HG03558 (cell line): ENCODE results near the gene GP5.

Experiments
- ATAC-seq: cut with Tn5 transposase; IDR thresholded peaks from one replicate; pipeline ENCODE4 v1.9.1; 2021; ENCODE audit warnings: moderate number of reproducible peaks; ENCODE audit not compliant: unreplicated experiment; ENCODE audit errors: extremely low read depth

Gene GP5

DNA sequence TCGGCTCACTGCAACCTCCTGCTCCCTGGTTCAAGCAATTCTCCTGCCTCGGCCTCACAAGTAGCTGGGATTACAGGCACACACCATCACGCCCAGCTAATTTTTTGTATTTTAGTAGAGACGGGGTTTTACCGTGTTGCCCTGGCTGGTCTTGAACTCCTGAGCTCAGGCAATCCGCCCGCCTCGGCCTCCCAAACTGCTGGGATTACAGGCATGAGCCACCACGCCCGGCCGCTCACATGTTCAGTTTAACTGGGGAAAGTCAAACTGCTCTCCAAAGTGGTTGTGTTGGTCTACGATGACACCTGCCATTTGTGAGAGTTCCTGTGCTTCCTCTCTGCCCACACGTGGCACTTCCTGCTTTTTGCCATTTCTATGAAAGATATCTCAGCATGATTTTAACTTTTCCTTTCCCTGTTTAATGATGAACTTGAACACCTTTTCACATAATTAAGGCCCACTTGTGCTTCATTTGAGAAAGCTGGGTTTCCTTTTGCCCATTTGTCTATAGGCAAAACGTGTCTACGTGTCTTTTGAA lies 877 bp upstream of the GP5 start:
- ATAC-seq = no peak

- ATAC-seq = no peak
These were observed 1.2 kb downstream of the GP5 start for GRCh38 chr3:194397757-194398312.

DNA sequence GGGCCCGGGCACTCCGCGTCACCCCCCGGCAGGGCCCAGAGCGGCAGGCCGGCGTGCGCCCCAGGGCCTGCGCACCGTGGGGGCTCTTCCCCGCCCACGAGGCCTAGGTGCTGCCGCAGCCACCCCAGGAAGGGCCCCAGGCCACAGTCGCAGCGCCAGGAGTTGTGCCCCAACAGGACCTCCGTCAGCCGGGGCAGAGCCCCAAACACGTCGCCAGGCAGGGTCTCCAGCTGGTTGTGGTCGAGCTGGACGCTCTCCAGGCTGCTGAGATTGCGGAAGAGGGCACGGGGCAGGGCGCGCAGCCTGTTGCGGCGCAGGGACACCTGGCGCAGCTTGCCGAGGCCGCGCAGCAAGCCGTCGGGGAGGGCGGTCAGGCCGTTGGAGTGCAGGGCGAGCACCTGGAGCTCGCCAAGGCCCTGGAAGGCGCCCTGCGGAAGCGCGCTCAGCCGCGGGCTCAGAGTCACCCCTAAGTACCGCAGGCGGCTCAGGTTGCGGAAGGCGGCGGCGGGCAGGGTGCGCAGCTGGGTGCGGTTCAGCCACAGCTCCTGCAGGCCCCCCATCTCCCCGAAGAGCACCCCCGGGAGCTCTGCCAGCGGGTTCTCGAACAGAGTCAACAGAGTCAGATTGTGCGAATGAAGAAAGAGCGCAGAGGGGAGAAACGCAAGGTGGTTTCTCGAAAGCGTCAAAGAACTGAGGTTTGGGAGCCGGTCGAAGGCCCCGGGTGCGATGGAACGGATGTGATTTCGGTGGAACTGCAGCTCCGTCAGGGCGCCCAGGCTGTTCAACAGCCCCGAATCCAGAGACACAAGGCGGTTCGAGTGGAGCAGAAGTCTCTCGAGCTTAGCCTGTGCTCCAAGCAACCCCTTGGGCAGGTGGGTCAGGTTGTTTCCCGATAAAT lies 2.0 kb downstream of the GP5 start:
- no peak for ATAC-seq

- ATAC-seq = no peak
These were observed 2.6 kb downstream of the GP5 start for GRCh38 chr3:194396539-194396858.

- ATAC-seq = no peak
These were observed 3.1 kb downstream of the GP5 start for GRCh38 chr3:194395778-194396538.

GRCh38 chr3:194395212-194395611 lies 3.9 kb downstream of the GP5 start:
- no peak for ATAC-seq

- ATAC-seq = no peak
These were observed 6.5 kb downstream of the GP5 start for GRCh38 chr3:194392576-194392975.

DNA sequence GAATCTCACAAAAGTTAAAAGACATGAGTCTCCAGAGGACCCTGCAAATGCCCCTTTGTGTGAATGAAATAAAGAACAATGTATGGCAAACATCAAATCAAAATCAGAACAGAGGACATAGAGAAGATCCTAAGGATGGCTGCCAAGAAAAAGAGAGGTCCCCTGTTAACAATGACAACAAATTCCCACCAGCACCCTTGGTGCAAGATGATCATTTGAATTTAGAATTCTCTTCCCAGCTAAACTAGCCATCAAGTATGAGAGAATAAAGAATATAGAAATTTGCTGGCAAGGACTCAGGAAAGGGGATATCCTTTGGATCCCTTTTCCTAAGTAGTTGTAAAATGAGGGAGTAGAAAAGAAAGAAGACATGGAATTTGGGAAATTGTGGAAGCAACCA lies 8.2 kb downstream of the GP5 start:
- ATAC-seq = no peak

- no peak for ATAC-seq
These were observed 9.8 kb downstream of the GP5 start for GRCh38 chr3:194389269-194389668.

DNA sequence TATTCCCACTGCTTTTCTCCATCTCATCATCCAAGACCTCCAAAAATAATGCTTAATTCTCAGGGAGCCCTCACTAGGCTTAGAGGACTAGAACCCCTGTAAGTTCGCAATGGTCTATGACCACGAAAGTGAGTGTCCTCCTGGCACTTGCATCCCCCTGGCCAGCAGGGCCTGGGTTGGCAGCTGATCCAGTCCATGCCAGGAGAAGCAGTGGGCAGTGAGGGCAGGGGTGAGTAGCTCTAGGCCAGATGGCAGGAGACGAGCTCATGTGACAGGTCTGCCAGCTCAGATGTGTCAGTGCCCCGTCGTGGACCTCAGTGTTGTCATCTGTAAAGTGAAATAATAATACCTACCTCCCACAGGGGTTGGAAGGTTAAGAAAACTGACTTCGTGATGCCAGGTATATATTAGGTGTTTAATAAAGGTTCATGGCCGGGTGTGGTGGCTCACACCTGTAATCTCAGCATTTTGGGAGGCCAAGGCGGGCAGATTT lies 11.1 kb downstream of the GP5 start:
- no peak for ATAC-seq

DNA sequence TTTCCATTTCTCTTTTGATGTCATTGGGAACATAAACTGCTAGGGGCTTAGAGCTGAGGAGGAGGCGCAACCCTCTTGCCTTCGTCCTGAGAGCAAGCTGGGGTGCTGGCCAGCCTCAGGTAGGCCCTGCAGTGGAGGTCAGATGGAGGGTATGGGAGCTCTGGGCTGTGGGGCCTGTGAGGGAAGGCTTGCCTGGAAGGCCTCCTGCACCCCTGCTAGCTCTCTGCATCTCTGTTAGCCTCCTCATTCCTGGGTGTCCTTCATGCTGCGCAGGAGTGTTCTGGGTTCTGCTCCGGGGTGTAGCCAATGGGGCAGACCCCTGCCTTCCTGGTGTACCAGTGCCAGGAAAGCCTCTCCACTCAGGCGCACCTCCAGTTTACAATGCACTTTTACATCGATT lies 11.8 kb downstream of the GP5 start:
- ATAC-seq = no peak

- ATAC-seq = no peak
These were observed 12.4 kb downstream of the GP5 start for GRCh38 chr3:194386648-194387047.

- no peak for ATAC-seq
These were observed 13.0 kb downstream of the GP5 start for GRCh38 chr3:194386066-194386465.

GRCh38 chr3:194384569-194385001 lies 14.5 kb downstream of the GP5 start:
- ATAC-seq = no peak

DNA sequence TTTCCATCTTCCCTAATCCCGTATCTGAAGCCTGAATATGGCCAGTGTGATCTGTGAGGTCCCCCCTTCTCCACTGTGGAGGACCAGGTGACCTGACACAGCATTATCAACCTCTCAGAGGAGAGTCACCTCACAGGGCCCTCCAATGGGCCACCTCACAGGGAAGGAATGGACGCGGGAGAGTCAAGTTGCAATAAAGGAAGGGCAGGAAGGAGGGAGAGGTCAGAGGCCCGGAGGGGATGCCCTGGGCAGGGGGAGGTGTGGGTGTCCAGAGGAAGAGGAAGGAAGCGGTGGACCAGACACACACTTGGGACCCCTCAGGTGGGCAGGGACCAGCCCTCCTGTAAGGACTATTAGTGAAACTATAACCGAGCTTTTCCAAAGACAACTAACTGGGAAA lies 14.9 kb downstream of the GP5 start:
- ATAC-seq = no peak

DNA sequence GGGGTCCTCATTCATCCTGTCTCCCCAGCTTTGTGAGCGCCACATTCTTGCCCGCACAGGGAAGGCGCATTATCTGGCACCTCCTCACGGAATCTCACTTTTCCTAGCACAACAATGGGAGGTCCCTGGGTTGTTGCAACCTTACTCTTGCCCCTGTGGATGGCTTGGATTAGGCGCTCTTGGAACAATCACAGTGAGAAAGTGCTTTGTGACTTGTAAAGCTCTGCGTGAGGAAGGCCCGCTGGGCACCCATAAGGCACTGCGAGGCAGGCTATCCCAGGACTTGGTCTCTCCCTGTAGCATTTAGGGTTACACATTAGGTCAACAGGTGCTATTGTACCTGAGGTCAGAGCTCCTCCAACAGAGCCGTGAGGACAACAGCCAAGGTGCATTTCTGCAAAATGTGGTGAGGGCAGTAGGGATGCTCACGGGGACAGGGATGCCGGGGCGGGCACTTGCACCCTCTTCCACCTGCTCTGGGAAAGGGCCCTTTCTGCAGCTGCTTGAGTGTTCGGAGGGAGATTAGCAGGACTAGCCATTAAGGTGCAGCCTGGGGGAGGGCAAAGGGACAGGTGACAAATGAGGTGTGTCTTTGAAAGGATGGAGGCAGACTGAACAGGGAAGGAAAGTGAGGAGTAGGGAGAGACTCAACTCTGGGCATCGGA lies 15.7 kb downstream of the GP5 start:
- ATAC-seq = no peak

- no peak for ATAC-seq
These were observed 16.2 kb downstream of the GP5 start for GRCh38 chr3:194382892-194383223.

GRCh38 chr3:194382196-194382891 lies 16.7 kb downstream of the GP5 start:
- no peak for ATAC-seq

GRCh38 chr3:194381460-194381875 lies 17.6 kb downstream of the GP5 start:
- no peak for ATAC-seq

DNA sequence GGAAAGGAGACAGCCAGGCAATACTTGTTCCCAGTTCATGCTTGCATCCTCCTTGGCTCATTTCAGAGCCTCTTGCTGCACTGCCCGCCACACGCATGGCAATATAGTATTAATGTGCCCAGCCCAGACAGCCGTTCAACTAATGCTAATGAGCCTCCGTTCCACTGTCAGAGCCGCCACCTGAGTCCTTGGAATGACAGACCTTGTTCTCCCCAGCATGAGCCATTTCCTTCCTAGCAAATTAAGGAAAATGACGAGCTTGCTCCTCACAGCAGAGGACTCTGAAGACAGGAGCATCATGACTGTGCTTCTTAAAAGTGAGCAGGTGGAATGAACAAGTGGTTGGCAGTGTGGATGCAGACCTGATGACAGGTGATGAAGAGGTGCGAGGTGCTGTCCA lies 18.7 kb downstream of the GP5 start:
- ATAC-seq = no peak
